Sigmoid colon (tissue), 7 donors: Measurements from ENCODE around the gene UTP11. TPM values are rescaled to one million over a fixed set of nuclear protein-coding genes. Genes with fewer than 3 reads are reported as not detected.

Experiments used
- DNase-seq: peaks from one replicate; pipeline ENCODE4 v3.0.0-alpha.2; 2019
- H3K27ac ChIP-seq, 4 donors: fragments of 200-600 bp; sonication (generic); one replicate each; pipeline ENCODE4 v1.5.1; 2016 to 2019; ENCODE audit warnings: mild to moderate bottlenecking in 1 of 4
- H3K27me3 ChIP-seq, 3 donors: fragments of 200-600 bp; sonication (generic); one replicate each; pipeline ENCODE4 v1.5.1; 2019; ENCODE audit warnings: mild to moderate bottlenecking in 1 of 3
- H3K36me3 ChIP-seq, 4 donors: fragments of 200-600 bp; sonication (generic); one replicate each; pipeline ENCODE4 v1.5.1; 2016 to 2019
- H3K4me1 ChIP-seq, 4 donors: fragments of 200-600 bp; sonication (generic); one replicate each; pipeline ENCODE4 v1.5.1; 2017 to 2019
- H3K4me3 ChIP-seq, 4 donors: fragments of 200-600 bp; sonication (generic); one replicate each; pipeline ENCODE4 v1.5.1; 2017 to 2019; ENCODE audit warnings: mild to moderate bottlenecking in 2 of 4, moderate library complexity in 1 of 4
- H3K9me3 ChIP-seq, 4 donors: fragments of 200-600 bp in 3 of 4; sonication (generic) in 3 of 4; one replicate each; pipeline versions ENCODE4 v1.5.1 to v1.6.1; 2013 to 2019
- EP300 ChIP-seq, 4 donors: sonication (generic); formaldehyde crosslinking; IDR thresholded peaks; one replicate each; pipeline ENCODE4 v1.6.1; 2017; ENCODE audit warnings: antibody characterized with exemption in 4 of 4
- POLR2A ChIP-seq, 2 donors: fragments of 450-650 bp; IDR thresholded peaks; one replicate each; pipeline ENCODE4 v1.6.1; 2016; ENCODE audit warnings: antibody characterized with exemption in 2 of 2, mild to moderate bottlenecking in 2 of 2, moderate library complexity in 2 of 2
- POLR2AphosphoS5 ChIP-seq, 4 donors: sonication (generic); formaldehyde crosslinking; IDR thresholded peaks; one replicate each; pipeline ENCODE4 v1.6.1; 2017; ENCODE audit warnings: antibody characterized with exemption in 4 of 4
- WGBS, 2 donors: extraction: QIAGEN DNeasy Blood & Tissue Kit; methylation state at CpG; one replicate each; pipeline ENCODE4 v1.1.7; 2013; 5-methylcytosine and 5-hydroxymethylcytosine counted together
- intact Hi-C: fragments of 100-400 bp; cut with DNase I; formaldehyde crosslinking; loops from one replicate; pipeline ENCODE4 v1.15.1; 2023
- polyA plus RNA-seq, 3 donors: library from polyadenylated mRNA; stranded (reverse); fragments of 200-250 nt; gene quantifications; one replicate each; pipeline ENCODE4 v1.2.3, GENCODE V29; 2013
- total RNA-seq, 4 donors: library from RNA; depleted of rRNA; stranded (reverse); fragments of >200 nt; gene quantifications; one replicate each; pipeline ENCODE4 v1.1.0, GENCODE V29; 2016
- TF ChIP-seq, protein P1 (sequence below), 4 experiments: fragments of 450-650 bp in 3 of 4; fragments of 200-600 bp in 1 of 4; IDR thresholded peaks; one replicate each; pipeline ENCODE4 v1.5.1; 2016 to 2019; ENCODE audit warnings: antibody characterized with exemption in 4 of 4, mild to moderate bottlenecking in 3 of 4, moderate library complexity in 2 of 4
- donor health status: healthy with polysubstance abuse.
- donor health status: Bipolar disorder and iron deficiency.
- donor health status: healthy.

The UTP11 gene
- total and polyA plus RNA-seq, 7 donors, result 14.4 to 76.5 (median 54.8) TPM

DNA sequence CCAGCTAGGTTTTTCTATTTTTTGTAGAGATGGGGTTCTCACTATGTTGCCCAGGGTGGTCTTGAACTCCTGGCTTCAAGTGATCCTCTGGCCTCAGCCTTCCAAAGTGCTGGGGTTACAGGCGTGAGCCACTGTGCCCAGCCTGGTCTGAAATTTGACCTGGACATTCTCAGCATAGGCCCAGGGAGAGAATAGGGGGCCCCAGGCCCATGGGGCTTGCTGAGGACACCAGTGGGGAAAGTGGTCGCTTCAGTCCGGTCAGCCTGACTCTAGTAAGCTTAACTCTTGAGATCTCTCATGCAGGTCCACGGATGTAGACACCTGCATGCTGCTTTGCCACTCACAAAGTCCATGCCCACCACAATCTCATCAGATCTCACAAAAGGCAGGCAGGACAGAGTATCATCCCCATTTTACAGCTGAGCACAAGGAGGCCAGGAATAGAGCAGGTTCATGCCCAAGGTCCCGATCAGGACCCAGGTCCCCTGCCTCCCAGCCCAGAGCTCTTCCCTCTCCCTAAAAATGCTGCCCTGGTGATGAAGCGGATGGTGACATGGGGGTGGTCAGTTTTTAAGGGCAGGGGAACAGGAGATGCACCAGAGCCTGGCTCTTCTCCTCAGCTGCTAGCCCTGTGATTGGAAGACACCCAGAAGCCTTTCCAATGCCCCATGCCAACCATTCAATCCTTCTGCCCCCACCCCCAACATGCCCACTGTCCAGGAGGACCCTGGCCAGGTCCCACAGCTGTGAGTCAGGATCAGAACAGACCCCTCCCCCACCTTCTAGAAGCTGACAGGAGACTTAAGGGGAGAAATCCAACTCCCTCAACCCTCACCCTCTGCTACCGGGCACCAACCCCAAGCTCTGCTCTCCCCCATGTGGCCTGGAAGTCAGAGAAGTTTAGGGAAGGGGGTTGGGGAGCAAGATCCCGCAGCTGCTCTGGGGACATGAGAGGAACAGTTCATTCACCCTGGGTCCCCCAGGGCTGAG is 9.0 kb upstream of the UTP11 start:
- no peaks in the 10 kb centered on the region for H3K27me3 ChIP-seq
- H3K36me3 ChIP-seq, result peaks cover 0 to 5% (median 2%) of the 10 kb centered on the region in 4 donors
- TF ChIP-seq POLR2AphosphoS5 (IDR thresholded peaks at IDR 0.05), result peak in 2 of 4 donors; percentile 28 to 37
- no peak for TF ChIP-seq POLR2A (IDR thresholded peaks at IDR 0.05)
- TF ChIP-seq, protein P1, sequence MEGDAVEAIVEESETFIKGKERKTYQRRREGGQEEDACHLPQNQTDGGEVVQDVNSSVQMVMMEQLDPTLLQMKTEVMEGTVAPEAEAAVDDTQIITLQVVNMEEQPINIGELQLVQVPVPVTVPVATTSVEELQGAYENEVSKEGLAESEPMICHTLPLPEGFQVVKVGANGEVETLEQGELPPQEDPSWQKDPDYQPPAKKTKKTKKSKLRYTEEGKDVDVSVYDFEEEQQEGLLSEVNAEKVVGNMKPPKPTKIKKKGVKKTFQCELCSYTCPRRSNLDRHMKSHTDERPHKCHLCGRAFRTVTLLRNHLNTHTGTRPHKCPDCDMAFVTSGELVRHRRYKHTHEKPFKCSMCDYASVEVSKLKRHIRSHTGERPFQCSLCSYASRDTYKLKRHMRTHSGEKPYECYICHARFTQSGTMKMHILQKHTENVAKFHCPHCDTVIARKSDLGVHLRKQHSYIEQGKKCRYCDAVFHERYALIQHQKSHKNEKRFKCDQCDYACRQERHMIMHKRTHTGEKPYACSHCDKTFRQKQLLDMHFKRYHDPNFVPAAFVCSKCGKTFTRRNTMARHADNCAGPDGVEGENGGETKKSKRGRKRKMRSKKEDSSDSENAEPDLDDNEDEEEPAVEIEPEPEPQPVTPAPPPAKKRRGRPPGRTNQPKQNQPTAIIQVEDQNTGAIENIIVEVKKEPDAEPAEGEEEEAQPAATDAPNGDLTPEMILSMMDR (IDR thresholded peaks at IDR 0.05), result no peak
- no peak for TF ChIP-seq EP300 (IDR thresholded peaks at IDR 0.05)
- DNase-seq, result no peak
- H3K4me3 ChIP-seq, result peak overlapping the region; percentile 72 to 91 (median 77)
- peak overlapping the region; percentile 87 to 97 (median 91) for H3K27ac ChIP-seq
- 75 to 84% methylated on average over 8 of the region's 8 CpGs for WGBS, 2 donors
- intact Hi-C loops, result loop anchor here (10.0 kb wide), 1 partner anchor 529 kb away; the partner anchor contains the start of gene ZC3H12A
- peaks cover 0 to 71% (median 59%) of the 10 kb centered on the region in 4 donors for H3K4me1 ChIP-seq
- no peaks in the 10 kb centered on the region for H3K9me3 ChIP-seq

DNA sequence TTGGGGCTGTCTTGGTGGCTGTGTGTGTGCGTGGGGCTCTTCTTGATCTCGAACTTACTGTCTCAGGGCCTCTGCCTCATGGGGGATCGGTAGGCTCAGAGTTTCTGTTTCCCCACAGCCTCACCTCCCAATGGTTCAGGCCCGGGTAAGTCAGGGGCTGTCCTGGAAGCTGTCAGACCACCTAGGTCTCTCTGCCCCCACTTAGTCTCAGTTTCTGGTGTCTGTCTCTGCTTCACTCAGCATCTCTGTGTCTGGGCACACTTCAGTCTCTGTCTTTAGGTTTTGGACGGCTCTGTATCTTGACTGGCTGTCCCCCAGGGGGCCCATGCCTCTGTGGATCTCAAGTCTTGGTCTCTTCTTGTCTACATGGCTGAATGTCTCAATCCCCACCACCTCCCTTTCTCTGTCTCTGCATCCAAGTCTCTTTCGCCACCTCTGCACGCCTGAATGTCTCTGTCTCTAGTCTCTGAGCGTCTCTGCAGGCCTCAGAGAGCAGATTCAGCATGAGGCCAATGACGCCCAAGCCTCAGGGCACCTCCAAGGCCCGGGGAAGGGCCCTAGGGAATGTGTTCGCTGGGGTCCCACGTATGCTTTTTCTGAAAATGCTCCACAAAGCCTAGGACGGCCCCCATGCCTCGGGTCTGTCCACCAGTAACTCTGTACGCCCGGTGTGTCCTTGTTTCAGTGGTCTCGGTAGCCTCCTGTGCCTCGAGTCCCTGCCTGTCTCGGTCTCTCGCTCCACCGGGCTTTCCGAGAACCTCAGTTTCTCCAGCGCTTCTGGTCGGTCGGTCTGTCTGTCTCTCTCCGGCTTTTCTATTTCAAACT is 8.0 kb upstream of the UTP11 start:
- Histone ChIP-seq H3K36me3 (no peaks in the 10 kb centered on the region), H3K9me3 (no peaks in the 10 kb centered on the region), H3K4me1 (peaks cover 0 to 62% (median 50%) of the 10 kb centered on the region in 4 donors), H3K27ac (peak overlapping the region; percentile 87 to 97 (median 91)), H3K27me3 (no peaks in the 10 kb centered on the region), H3K4me3 (peak overlapping the region; percentile 72 to 91 (median 77))
- DNase-seq, result no peak
- intact Hi-C loops, result loop anchor here (10.0 kb wide), 1 partner anchor 530 kb away; the partner anchor contains the start of gene ZC3H12A
- TF ChIP-seq POLR2A (IDR thresholded peaks at IDR 0.05) (no peak), EP300 (IDR thresholded peaks at IDR 0.05) (no peak), POLR2AphosphoS5 (IDR thresholded peaks at IDR 0.05) (peak in 1 of 4 donors; percentile 10)
- TF ChIP-seq, protein P1 (IDR thresholded peaks at IDR 0.05), result no peak
- 11 to 20% methylated on average over 26 of the region's 26 CpGs for WGBS, 2 donors

DNA sequence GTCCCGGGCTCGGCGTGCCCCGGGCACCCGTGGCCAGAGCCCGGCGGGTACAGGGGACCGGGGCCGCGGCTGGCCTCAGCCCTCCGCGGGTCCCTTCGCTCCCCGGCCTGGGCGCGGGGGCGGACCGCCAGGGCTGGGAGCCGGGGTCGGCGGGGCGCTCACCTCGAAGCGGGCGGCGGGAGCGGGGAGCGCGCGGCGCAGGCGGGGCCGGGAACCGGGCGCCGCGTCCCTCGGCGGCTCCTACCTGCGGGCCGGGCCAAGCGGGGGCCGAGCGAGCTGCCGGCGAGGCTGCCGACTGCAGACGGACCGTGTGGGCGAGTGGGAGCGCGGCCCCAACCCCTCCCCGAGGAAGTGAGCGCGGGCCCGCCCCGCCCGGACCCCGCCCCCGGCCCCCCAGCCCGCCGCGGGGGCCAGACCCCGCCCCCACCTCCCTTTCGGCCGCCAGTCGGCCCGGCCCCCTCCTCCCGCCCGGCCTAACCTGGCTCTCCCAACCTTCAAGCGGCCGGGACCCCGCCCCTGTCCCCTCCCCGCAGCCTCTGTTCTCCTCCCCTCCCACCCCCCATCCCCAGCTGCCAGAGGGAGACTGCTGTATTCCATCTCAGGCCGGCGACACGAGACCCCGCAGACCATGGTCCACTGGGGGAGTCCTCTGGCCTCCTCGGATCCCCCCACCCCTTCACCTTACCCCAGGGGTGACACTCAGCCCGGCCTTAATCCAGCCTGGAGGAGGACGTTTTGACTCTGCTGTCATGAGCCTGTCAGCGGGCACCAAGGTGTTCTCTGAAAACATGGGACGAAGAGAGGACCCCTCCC is 7.1 kb upstream of the UTP11 start, which contains the start of gene FHL3:
Gene FHL3, minus strand, starts transcription at position 320 of the 813 bp plus-strand sequence. CDS start 6,102 bp downstream, outside the sequence.
- no peaks in the 10 kb centered on the region for H3K36me3 ChIP-seq
- no peaks in the 10 kb centered on the region for H3K27me3 ChIP-seq
- no peaks in the 10 kb centered on the region for H3K9me3 ChIP-seq
- WGBS, 2 donors, result 2 to 3% methylated on average over 83 of the region's 83 CpGs
- peak within 1 kb of the TSS; percentile 87 to 97 (median 91) for H3K27ac ChIP-seq
- peak; percentile 86 for DNase-seq
- peaks cover 0 to 53% (median 41%) of the 10 kb centered on the region in 4 donors for H3K4me1 ChIP-seq
- TF ChIP-seq POLR2AphosphoS5 (IDR thresholded peaks at IDR 0.05) (peak; percentile 82 to 89 (median 88)), EP300 (IDR thresholded peaks at IDR 0.05) (no peak), POLR2A (IDR thresholded peaks at IDR 0.05) (no peak)
- TF ChIP-seq, protein P1 (IDR thresholded peaks at IDR 0.05), result no peak
- peak within 1 kb of the TSS; percentile 72 to 91 (median 77) for H3K4me3 ChIP-seq
- intact Hi-C loops, result loop anchor here (10.0 kb wide), 1 partner anchor 531 kb away; the partner anchor contains the start of gene ZC3H12A
